ENCODE data around the gene LMCD1.

Gene LMCD1

GRCh38 chr3:8506571-8507061 lies 5.0 kb downstream of the LMCD1 start:
- no peak for DNase-seq

- no peak for DNase-seq
Observed at GRCh38 chr3:8507496-8507895, 5.9 kb downstream of the LMCD1 start.

GRCh38 chr3:8509961-8510360 lies 8.3 kb downstream of the LMCD1 start:
- DNase-seq = no peak

DNA sequence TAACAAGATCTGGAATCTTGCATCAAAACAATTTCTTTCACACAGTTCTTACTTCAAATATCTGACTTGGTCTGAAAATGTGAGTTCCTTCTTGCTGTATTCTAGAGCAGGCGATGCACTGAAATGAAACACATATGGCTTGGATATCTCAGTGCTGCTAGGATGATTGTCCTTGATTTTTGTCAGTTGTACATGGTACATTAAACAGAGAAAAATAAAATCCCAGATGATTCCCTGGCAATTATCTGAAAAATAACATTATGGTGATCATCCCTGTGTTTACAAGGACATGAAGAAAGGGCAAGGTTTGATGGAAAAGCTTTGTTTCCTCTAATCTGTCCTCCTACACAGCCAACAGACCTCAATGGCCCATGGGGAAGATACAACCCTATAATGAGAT lies 10.6 kb downstream of the LMCD1 start:
- no peak for DNase-seq

- DNase-seq = no peak
Observed at GRCh38 chr3:8516047-8516661, 14.5 kb downstream of the LMCD1 start.

DNA sequence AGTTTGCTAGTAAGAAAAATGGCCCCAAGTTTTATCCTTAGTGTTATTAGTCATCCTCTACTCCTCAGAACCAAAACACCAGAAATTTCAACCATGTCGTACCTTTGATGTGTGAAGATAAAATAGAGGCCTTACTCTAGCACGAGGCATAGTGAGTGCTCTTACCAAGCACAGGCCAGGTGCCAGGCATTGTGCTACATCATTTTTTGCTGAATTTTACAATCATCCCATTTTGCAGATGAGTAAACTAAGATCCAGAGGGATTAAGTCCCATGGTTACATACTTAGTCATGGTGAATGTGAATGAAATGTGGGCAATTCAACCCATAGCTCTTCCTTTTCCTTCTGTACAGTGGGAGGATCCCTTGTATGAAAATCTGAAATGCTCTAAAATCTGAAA lies 15.2 kb downstream of the LMCD1 start:
- DNase-seq = no peak

GRCh38 chr3:8517487-8517886 lies 15.9 kb downstream of the LMCD1 start:
- no peak for DNase-seq

DNA sequence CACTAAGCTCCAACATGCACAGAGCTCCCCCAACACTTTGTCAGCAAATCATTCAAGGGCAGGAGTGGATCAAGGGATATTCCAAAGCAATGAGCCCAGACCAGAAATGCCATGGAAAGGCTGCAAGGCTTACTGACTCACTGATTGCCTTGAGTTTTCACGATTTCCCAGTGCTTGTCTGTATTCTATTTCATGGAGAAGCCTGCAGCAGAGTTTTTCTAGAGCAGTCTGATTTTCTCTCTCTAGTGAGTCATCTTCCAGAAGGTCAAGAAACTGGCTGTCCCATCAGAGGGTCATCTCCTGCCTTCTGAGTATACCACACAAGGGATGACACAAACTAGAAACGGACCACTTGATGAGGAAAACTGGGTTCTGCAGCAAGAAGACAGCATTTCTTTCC lies 16.5 kb downstream of the LMCD1 start:
- DNase-seq = no peak

DNA sequence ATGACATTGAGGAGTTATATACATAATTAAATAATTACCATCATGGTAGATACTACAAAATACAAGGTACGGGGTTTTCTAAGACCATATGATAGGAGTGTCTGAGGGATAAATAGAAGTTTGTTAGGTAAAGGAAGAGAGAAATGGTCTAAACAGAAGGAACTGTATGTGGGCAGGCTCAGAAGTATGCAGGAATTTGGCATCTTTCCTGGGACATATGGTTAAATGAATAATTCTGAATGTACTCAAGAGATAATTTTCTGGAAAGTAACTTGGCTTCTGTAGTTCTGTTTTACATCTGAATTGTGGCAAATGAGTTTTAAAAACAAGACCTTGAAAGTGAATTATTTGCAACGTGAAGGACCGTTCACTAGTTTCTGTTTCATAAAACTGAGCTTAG lies 17.5 kb downstream of the LMCD1 start:
- no peak for DNase-seq

DNA sequence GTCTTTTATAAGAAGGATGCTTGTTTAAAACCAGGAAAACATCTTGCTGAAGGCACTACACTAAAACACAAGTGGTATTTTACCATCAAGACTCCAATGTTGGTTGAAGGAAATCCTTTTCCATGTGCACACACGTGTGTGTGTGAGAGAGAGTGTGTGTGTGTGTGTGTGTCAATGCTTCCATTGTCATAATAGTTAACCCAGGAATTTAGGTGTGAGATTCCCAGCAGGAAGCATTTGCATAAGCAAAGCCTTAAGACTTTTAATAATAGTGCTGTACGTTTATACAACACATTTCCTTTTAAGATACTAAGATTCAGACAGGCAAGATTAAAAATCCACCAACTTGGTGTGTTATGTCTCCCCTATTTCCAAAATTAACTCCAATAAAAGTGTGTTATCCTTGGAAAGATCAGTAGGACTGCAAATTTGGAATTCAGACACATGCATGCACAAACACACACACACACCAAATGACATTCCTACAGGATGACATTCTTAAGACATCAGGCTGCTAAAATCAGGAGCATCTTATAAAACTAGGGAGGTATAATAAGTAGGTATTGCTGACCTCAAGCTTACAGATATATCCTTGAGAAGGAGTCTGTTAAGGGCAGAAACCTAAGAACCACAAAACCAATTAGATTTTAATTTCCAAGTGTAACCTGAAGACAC lies 18.3 kb downstream of the LMCD1 start:
- no peak for DNase-seq

- DNase-seq = no peak
Observed at GRCh38 chr3:8520816-8521403, 19.3 kb downstream of the LMCD1 start.

DNA sequence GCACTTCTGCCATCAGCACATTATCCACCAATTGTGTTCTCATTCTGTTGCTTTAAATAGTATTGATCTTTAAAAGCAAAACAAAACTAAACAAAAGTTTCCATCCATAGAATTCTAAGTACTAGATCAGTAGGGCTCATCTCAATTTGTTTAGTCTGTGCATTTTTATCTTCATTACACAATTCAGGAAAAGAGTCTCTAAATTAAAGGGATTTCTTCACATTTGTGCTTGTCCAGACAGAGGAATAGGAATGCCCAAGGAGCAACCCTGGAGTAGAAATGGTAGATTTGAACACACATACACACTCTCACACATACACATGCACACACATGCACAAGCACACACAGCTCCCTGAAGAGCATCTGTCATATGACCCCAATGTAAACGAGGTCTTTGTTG lies 21.4 kb downstream of the LMCD1 start:
- no peak for DNase-seq

DNA sequence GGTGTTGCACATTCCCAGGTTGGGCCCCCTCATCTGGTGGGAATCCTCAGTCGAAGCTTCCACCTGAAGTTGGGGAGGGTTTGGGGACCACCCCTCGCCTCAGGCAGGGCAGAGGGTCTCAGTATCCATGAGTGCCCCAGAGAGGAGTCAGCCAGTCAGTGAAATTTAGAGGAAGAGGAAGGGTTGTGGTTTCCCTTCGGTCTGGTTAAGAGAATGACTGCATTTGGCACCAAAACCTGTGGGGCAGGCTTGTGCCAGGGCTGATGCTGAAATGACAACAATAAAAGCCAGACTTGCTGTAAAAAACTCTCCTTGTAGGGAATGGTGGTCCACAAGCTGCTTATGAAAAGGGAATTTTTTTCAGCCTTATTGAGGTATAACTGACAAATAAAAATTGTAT lies 22.6 kb downstream of the LMCD1 start:
- DNase-seq = no peak

- no peak for DNase-seq
Observed at GRCh38 chr3:8524656-8525399, 23.2 kb downstream of the LMCD1 start.

DNA sequence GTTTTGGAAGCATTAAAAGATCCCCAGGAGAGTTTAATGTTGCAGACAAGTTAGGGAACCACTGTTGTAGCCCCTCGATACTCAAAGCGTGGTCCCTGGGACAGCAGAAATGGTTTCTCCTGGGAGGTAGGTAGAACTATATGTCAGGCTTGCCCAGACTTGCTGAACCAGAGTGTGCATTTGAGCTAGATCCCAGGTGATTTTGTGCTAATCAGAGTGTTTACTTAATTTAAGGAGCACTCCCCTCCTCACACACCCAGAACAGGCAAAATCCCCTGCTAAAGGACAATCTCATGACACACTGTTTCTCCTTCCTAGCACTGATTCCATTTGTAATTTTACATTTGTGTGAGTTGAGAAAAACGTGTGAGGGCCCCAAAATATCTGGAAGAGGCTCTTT lies 24.3 kb downstream of the LMCD1 start:
- no peak for DNase-seq

- no peak for DNase-seq
Observed at GRCh38 chr3:8529181-8529637, 27.6 kb downstream of the LMCD1 start.

DNA sequence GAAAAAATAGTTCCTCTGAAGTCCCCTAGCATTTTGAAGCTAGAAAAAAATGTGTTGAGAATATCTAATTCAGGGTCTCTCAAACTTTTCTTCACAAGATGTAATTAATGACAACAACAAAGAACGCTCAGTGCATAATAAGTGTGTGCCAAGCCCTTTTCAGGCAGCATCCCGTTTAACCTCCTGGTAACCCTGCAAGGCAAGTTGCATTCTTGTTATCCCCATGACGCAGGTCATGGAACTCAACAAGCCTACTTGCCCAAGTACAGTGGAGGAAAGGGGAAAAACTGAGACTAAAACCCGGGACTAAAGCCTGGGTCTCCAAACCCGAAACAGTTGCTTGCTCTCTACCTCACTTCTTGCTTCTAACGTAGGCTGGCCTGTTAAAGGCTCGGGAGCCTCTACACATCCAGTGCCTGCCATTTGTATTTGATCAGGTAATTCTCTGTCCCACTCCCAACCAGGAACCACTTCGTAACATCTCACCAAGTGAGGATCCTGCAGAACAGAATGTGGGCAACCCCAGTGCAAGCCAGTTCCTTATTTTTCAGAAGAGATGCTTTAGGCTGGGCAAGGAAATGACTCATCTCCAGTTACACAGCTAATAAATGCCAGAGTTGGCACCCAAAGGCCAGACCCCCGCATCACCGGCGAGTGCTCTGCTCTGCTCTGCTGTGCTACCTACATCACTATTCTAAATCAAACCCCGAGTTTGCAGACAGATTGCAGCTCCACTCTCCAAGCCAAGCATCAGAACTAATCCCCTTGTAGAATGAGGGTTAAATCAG lies 28.3 kb downstream of the LMCD1 start:
- no peak for DNase-seq

- no peak for DNase-seq
Observed at GRCh38 chr3:8530581-8530980, 29.0 kb downstream of the LMCD1 start.

DNA sequence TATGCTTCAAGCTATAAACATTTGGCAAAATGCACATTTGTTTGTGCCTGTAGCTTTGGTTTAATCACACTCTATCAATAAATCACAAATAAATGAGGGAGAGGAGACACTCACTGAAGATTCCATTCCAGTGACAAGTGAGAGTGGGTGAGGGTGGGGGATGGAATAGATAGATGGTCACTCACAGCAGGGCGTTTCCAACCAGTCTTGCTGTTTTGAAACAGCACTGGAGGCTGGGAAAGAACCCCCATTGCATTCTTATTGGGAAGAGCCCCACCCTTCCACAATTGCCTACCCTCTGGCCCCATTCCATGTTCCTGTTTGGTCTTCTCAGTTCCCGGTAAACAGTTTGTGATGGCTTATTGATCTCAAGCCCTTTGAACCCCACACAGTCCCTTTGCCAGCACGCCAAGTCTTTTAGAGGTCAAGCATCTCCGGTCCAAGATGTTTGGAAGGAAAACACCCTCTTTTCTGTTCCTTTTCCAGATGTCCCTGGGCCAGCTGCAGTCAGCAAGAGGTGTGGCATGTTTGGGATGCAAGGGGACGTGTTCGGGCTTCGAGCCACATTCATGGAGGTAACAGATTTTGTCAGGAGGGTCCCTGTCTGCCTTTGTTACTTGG lies 30.7 kb downstream of the LMCD1 start:
- no peak for DNase-seq

- DNase-seq = no peak
Observed at GRCh38 chr3:8536096-8537056, 34.8 kb downstream of the LMCD1 start.

- no peak for DNase-seq
Observed at GRCh38 chr3:8537440-8537839, 35.8 kb downstream of the LMCD1 start.
